Measurements from ENCODE around the gene TRMT10A. TPM values are rescaled to one million over a fixed set of nuclear protein-coding genes. Genes with fewer than 3 reads are reported as not detected.

The TRMT10A gene
- total RNA-seq, 4 donors from 2014 or later: 2.6 to 7.3 (median 5.9) TPM

DNA sequence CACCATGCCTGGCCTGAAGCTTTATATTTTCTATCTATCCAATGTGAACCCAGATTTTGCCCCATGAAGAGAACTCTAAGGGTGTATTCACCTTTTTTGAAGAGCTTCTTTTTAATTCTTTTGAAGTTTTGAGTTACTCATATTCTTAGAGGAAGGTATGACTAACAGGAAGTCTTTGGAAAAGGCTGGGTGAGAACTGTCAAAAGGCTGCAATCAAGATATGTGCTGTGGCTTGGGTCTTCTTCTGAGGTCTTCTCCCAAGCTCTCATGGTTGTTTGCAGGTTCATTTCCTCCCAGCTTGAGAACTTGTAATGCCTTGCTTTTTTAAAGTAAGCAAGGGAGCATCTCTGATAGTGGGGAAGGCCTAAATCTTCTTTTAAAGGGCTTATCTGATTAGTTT is 56.1 kb downstream of the TRMT10A start:
- no peak overlapping the region for H3K4me3 ChIP-seq
- ATAC-seq (no peak), DNase-seq (no peak)
- H3K36me3 ChIP-seq: no peaks in the 10 kb centered on the region
- in situ Hi-C loops (cut with MboI; ENCODE audit: low sequenced_read_pairs in 4 of 4): no loop called here
- TF ChIP-seq POLR2A (IDR thresholded peaks at IDR 0.05): no peak
- no peak for TF ChIP-seq CTCF (IDR thresholded peaks at IDR 0.05 in 4 of 5, conservative IDR thresholded peaks at IDR 0.05 in 1 of 5)
- no peaks in the 10 kb centered on the region for H3K9me3 ChIP-seq
- H3K4me1 ChIP-seq: no peaks in the 10 kb centered on the region
- no peak overlapping the region for H3K27ac ChIP-seq
- intact Hi-C loops (cut with DNase I; ENCODE audit: low total_unique reads): no loop called here
- H3K27me3 ChIP-seq: no peaks in the 10 kb centered on the region

DNA sequence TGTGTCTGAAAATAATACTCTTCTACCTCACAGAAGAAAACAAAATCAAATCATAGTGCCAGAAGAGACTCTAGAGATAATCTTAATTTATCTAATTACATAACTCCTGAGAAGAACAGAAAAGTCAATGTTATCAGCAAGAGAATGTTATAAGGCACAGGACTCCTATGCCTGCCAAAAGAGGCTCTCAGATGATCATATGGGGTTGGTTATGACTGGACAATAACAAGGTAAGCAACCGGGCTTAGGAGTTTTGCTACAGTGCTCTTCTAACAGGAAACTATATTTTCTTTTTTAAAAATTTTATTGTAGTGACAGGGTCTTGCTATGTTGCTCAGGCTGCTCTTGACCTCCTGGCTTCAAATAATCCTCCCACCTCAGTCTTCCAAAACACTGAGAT is 56.5 kb downstream of the TRMT10A start:
- Histone ChIP-seq H3K4me3 (no peak overlapping the region), H3K4me1 (no peaks in the 10 kb centered on the region), H3K27ac (no peak overlapping the region), H3K36me3 (no peaks in the 10 kb centered on the region), H3K9me3 (no peaks in the 10 kb centered on the region), H3K27me3 (no peaks in the 10 kb centered on the region)
- TF ChIP-seq POLR2A (IDR thresholded peaks at IDR 0.05) (no peak), CTCF (IDR thresholded peaks at IDR 0.05 in 4 of 5, conservative IDR thresholded peaks at IDR 0.05 in 1 of 5) (no peak)
- ATAC-seq (no peak), DNase-seq (no peak)
- in situ Hi-C loops (cut with MboI; ENCODE audit: low sequenced_read_pairs in 4 of 4): no loop called here
- intact Hi-C loops (cut with DNase I; ENCODE audit: low total_unique reads): no loop called here

GRCh38 chr4:99506781-99507180 is 57.1 kb downstream of the TRMT10A start:
- Histone ChIP-seq H3K27me3 (no peaks in the 10 kb centered on the region), H3K4me1 (no peaks in the 10 kb centered on the region), H3K27ac (no peak overlapping the region), H3K9me3 (no peaks in the 10 kb centered on the region), H3K4me3 (no peak overlapping the region), H3K36me3 (no peaks in the 10 kb centered on the region)
- intact Hi-C loops (cut with DNase I; ENCODE audit: low total_unique reads) (no loop called here), in situ Hi-C loops (cut with MboI; ENCODE audit: low sequenced_read_pairs in 4 of 4) (no loop called here)
- DNase-seq: no peak
- TF ChIP-seq POLR2A (IDR thresholded peaks at IDR 0.05): no peak
- no peak for TF ChIP-seq CTCF (IDR thresholded peaks at IDR 0.05 in 4 of 5, conservative IDR thresholded peaks at IDR 0.05 in 1 of 5)
- ATAC-seq: no peak

DNA sequence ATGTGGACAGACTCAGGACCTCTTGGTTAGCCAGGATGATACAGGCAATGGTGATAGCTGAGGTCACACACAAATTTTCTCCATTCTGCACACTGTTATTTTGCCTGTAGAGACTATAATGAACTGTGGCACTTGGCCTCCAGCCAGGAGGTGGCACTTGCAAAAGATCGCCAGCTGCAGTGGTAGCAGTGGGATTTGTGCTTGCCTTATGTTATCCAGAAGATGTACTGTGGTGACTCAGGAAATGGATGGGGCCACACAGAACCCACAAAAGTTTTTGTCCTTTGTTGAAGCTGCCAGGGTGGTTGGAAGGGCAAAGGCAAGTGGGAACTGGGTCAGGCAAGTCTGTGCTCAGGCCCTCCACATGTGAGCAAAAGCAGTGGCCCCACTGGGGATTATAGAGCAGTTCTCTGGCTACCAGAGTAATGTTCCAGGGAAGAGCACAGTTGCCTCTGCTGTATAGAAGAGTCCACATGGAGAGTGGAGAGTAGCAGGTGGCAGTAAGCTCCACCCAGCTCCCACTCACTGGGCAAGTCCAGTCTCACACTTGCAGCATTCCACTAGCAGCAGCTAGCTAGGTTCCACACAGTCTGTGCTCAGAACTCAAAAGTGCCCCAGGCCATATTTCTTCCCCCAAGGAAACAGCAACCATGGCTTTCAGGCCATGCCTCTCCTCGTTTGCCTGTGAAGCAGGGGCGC is 58.9 kb downstream of the TRMT10A start:
- Histone ChIP-seq H3K4me1 (no peaks in the 10 kb centered on the region), H3K9me3 (no peaks in the 10 kb centered on the region), H3K4me3 (no peak overlapping the region), H3K36me3 (no peaks in the 10 kb centered on the region), H3K27ac (no peak overlapping the region), H3K27me3 (no peaks in the 10 kb centered on the region)
- ATAC-seq (no peak), DNase-seq (no peak)
- intact Hi-C loops (cut with DNase I; ENCODE audit: low total_unique reads) (no loop called here), in situ Hi-C loops (cut with MboI; ENCODE audit: low sequenced_read_pairs in 4 of 4) (no loop called here)
- TF ChIP-seq POLR2A (IDR thresholded peaks at IDR 0.05) (no peak), CTCF (IDR thresholded peaks at IDR 0.05 in 4 of 5, conservative IDR thresholded peaks at IDR 0.05 in 1 of 5) (no peak)

Other genes with a start within 250 kb of the TRMT10A start
- 100 to 1,000 TPM in 3 of 4 donors, 10 to 100 TPM in 1; 67.9 to 167 (median 119) TPM for gene ADH1B, start 242.6 kb downstream of the TRMT10A start, total RNA-seq
- gene ADH1C, start 211.3 kb downstream of the TRMT10A start, total RNA-seq: 10 to 100 TPM; 16.1 to 30.6 (median 26.6) TPM
- not detected for gene ADH7, start 128.7 kb downstream of the TRMT10A start, total RNA-seq
- gene C4orf17, start 53.0 kb downstream of the TRMT10A start, total RNA-seq: not detected
- gene MTTP, start 10.8 kb upstream of the TRMT10A start, total RNA-seq: under 1 TPM in 3 of 4 donors, not detected in 1; 0.33 to 0.63 (median 0.59) TPM
- 10 to 100 TPM; 30.6 to 68.3 (median 43.6) TPM for gene C4orf54, start 93.8 kb upstream of the TRMT10A start, total RNA-seq